OCI-LY1 (cell line): ENCODE data around the gene TBL1X.

ENCODE experiments used
- H2AFZ ChIP-seq: fragments of 200-600 bp; sonication (generic), shearing (Covaris generic); 2 replicates; pipeline ENCODE4 v1.6.0; 2014; ENCODE audit warnings: antibody characterized with exemption, mild to moderate bottlenecking, low read length
- H3F3A ChIP-seq: fragments of 200-600 bp; sonication (generic), shearing (Covaris generic); 2 replicates; pipeline ENCODE4 v1.6.0; 2014; ENCODE audit warnings: mild to moderate bottlenecking, antibody characterized with exemption, low read length, moderate library complexity; ENCODE audit not compliant: insufficient read depth
- H3K27ac ChIP-seq: fragments of 200-600 bp; sonication (generic); 2 replicates; pipeline ENCODE4 v1.5.1; 2014; ENCODE audit warnings: low read length, mixed run types, mild to moderate bottlenecking, low read depth; ENCODE audit not compliant: poor library complexity, severe bottlenecking
- H3K27me3 ChIP-seq: fragments of 200-600 bp; sonication (generic); 2 replicates; pipeline ENCODE4 v1.6.0; 2014; ENCODE audit warnings: antibody characterized with exemption, mild to moderate bottlenecking, low read length, moderate library complexity; ENCODE audit not compliant: insufficient read depth
- H3K36me3 ChIP-seq: fragments of 200-600 bp; sonication (generic); 2 replicates; pipeline ENCODE4 v1.6.1; 2014; ENCODE audit warnings: mild to moderate bottlenecking, antibody characterized with exemption, low read length, moderate library complexity, mixed read lengths; ENCODE audit not compliant: insufficient read depth
- H3K4me1 ChIP-seq: fragments of 200-600 bp; sonication (generic); 2 replicates; pipeline ENCODE4 v1.5.1; 2014; ENCODE audit warnings: mild to moderate bottlenecking, low read length, moderate library complexity; ENCODE audit not compliant: insufficient read depth, severe bottlenecking
- H3K4me2 ChIP-seq: fragments of 200-600 bp; sonication (generic), shearing (Covaris generic); 2 replicates; pipeline ENCODE4 v1.6.1; 2014; ENCODE audit warnings: low read length
- H3K4me3 ChIP-seq: fragments of 200-600 bp; sonication (generic); 2 replicates; pipeline ENCODE4 v1.5.1; 2014; ENCODE audit warnings: low read length, low read depth, mild to moderate bottlenecking, mixed read lengths; ENCODE audit not compliant: poor library complexity, severe bottlenecking
- H3K79me2 ChIP-seq: fragments of 200-600 bp; shearing (Covaris generic); 2 replicates; pipeline ENCODE4 v1.6.1; 2016; ENCODE audit warnings: mixed run types, low read length, mixed read lengths; ENCODE audit not compliant: insufficient read depth
- H3K9ac ChIP-seq: fragments of 200-600 bp; sonication (generic), shearing (Covaris generic); 2 replicates; pipeline ENCODE4 v1.6.1; 2014; ENCODE audit warnings: mild to moderate bottlenecking, low read length, mixed read lengths
- H3K9me2 ChIP-seq: fragments of 200-600 bp; sonication (generic), shearing (Covaris generic); 2 replicates; pipeline ENCODE4 v1.6.1; 2014; ENCODE audit warnings: low read depth, mild to moderate bottlenecking, low read length, mixed read lengths
- H3K9me3 ChIP-seq: fragments of 200-600 bp; shearing (Covaris generic); 2 replicates; pipeline ENCODE4 v1.6.1; 2014; ENCODE audit warnings: low read length, mixed read lengths
- H4K20me1 ChIP-seq: fragments of 200-600 bp; sonication (generic), shearing (Covaris generic); 2 replicates; pipeline ENCODE4 v1.6.0; 2016; ENCODE audit warnings: mild to moderate bottlenecking, low read length; ENCODE audit not compliant: insufficient read depth
- EZH2 ChIP-seq: fragments of 200-600 bp; sonication (generic), shearing (Covaris generic); IDR thresholded peaks from 2 replicates; pipeline ENCODE4 v1.8.0; 2017; ENCODE audit warnings: borderline replicate concordance, mixed run types, mild to moderate bottlenecking, antibody characterized with exemption, low read length, moderate library complexity, mixed read lengths
- TF ChIP-seq, protein P1 (sequence below): fragments of 200-600 bp; sonication (generic), shearing (Covaris generic); IDR thresholded peaks from 2 replicates; pipeline ENCODE4 v1.5.1; 2017; ENCODE audit warnings: mild to moderate bottlenecking, antibody characterized with exemption, low read length, moderate library complexity, mixed read lengths

The TBL1X gene

DNA sequence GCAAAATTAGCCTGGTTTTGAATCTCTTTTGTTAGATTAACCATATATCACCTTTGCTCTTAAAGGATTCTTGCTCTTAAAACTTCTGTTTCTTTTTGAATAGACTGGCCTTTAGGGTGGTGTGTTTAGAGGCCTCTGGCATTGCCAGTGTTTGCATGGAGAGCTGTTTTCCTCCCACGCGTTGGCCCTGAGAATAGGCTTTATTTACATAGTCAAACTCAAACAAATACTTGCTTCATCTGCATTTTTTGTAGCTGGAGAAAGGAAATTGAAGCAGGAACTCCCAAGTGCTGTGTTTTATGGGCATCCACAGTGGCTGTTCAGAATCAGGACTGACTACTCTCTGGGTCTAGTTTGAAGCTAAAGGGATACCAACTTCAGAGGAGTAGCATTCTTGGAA lies 324.1 kb downstream of the TBL1X start:
- no peaks in the 10 kb centered on the region for H3F3A ChIP-seq
- no peak overlapping the region for H3K27ac ChIP-seq
- H3K27me3 ChIP-seq = no peaks in the 10 kb centered on the region
- TF ChIP-seq EZH2 = no peak
- TF ChIP-seq, protein P1, sequence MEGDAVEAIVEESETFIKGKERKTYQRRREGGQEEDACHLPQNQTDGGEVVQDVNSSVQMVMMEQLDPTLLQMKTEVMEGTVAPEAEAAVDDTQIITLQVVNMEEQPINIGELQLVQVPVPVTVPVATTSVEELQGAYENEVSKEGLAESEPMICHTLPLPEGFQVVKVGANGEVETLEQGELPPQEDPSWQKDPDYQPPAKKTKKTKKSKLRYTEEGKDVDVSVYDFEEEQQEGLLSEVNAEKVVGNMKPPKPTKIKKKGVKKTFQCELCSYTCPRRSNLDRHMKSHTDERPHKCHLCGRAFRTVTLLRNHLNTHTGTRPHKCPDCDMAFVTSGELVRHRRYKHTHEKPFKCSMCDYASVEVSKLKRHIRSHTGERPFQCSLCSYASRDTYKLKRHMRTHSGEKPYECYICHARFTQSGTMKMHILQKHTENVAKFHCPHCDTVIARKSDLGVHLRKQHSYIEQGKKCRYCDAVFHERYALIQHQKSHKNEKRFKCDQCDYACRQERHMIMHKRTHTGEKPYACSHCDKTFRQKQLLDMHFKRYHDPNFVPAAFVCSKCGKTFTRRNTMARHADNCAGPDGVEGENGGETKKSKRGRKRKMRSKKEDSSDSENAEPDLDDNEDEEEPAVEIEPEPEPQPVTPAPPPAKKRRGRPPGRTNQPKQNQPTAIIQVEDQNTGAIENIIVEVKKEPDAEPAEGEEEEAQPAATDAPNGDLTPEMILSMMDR = no peak
- no peak overlapping the region for H3K4me2 ChIP-seq
- H4K20me1 ChIP-seq = no peaks in the 10 kb centered on the region
- H3K9me2 ChIP-seq = no peaks in the 10 kb centered on the region
- H3K9ac ChIP-seq = no peak overlapping the region
- H3K4me1 ChIP-seq = no peaks in the 10 kb centered on the region
- no peak overlapping the region for H2AFZ ChIP-seq
- no peaks in the 10 kb centered on the region for H3K36me3 ChIP-seq
- H3K79me2 ChIP-seq = no peaks in the 10 kb centered on the region
- H3K9me3 ChIP-seq = no peaks in the 10 kb centered on the region
- no peak overlapping the region for H3K4me3 ChIP-seq

DNA sequence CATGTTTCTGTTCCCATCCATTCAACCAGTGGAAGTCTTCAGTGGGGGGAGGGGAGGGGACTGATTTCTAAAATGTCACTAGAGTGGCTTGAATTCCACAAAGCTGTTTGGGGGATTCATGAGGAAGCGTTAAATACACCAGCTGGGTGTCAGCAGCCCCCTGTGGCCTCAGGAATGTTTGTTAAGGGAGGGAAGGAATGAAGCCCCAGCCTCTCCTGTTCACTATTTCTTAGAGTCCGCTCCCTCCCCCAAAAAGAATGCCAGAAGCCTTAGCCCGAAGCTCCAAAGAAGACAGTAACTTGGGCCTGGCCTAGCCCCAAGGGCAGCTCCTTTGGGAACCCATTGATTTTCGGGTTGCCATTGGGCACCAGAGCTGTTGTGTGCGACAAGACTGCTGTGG lies 324.7 kb downstream of the TBL1X start:
- H3K9ac ChIP-seq = no peak overlapping the region
- H3K36me3 ChIP-seq = no peaks in the 10 kb centered on the region
- H3K79me2 ChIP-seq = no peaks in the 10 kb centered on the region
- H3F3A ChIP-seq = no peaks in the 10 kb centered on the region
- H3K4me1 ChIP-seq = no peaks in the 10 kb centered on the region
- no peak overlapping the region for H3K4me3 ChIP-seq
- H4K20me1 ChIP-seq = no peaks in the 10 kb centered on the region
- no peaks in the 10 kb centered on the region for H3K27me3 ChIP-seq
- TF ChIP-seq, protein P1 = no peak
- no peak for TF ChIP-seq EZH2
- H3K4me2 ChIP-seq = no peak overlapping the region
- H3K9me2 ChIP-seq = no peaks in the 10 kb centered on the region
- H3K9me3 ChIP-seq = no peaks in the 10 kb centered on the region
- H2AFZ ChIP-seq = no peak overlapping the region
- no peak overlapping the region for H3K27ac ChIP-seq
